DMS153 (cell line): ENCODE data around the gene ZNF407.

Experiments used
- DNase-seq: peaks from one replicate; lab custom pipeline; 2025; lab: John Stamatoyannopoulos, UW

ZNF407 gene

DNA sequence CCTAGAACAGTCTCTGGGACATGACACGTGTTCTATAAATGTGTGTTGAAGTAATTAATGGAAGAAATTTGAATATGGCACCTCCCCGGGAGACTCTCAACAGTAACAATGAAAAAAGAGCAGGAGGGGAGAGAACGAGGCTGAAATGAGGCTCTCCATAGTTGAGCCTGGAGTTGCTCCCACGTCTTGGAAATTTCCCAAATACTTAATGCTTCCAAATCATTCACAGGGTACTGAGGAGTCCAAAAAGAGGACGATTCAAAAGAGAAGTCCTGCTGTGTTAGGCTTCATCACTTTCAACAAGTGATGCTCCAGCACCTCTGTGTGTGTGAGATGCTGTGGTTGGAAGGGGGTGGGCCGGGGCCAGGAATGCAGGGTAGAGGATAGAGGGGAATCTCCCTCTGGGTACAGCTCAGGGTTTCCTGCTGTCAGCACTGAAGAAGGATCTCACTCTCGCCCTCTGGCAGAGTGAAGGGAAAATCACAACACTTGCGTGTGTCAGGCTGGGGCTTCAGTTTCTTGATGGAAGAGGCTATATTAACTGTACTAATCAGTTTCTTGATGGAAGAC, 18.1 kb upstream of the ZNF407 start:
- no peak for DNase-seq

DNA sequence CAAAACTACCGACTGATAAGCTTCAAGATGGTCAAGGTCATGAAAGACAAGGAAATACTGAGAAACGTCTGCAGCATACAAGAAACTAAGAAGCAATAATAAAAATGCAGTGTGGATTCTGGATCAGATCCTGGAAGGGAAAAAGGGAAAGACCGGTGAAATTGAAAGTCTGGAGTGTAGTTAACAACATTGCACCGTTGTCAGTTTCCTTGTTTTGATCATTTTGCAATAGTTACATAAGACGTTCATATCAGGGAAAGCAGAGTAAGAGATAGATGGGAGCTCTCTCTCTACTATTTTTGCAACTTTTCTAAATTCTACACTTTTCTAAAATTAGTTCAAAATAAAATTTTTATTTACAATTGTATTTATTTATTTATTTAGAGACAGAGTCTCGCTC, 15.0 kb upstream of the ZNF407 start:
- no peak for DNase-seq

- no peak for DNase-seq
Observed at GRCh38 chr18:74587441-74587840, 10.2 kb upstream of the ZNF407 start.

- no peak for DNase-seq
Observed at GRCh38 chr18:74589021-74589420, 8.6 kb upstream of the ZNF407 start.

GRCh38 chr18:74589811-74590210, 7.9 kb upstream of the ZNF407 start:
- DNase-seq, result no peak

DNA sequence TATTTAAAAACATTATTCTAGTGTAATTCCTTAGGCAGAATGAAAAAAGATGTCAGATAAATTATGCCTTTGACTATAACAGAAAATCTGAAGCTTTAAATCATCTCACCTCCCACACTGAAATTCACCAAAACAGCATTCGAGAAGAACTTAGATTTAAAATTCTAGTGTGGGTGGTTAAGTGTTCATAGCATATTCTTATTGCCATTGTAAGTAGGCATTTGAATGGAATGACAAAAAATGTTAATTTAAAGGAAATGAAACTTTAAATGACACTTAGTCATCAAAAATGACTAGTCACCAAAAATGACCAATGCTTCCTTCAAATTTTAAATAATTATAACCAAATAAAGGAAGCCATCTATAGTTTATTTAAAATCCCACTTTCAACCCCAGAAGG, 7.0 kb upstream of the ZNF407 start:
- DNase-seq, result no peak

- DNase-seq, result no peak
Observed at GRCh38 chr18:74595431-74595830, 2.2 kb upstream of the ZNF407 start.

DNA sequence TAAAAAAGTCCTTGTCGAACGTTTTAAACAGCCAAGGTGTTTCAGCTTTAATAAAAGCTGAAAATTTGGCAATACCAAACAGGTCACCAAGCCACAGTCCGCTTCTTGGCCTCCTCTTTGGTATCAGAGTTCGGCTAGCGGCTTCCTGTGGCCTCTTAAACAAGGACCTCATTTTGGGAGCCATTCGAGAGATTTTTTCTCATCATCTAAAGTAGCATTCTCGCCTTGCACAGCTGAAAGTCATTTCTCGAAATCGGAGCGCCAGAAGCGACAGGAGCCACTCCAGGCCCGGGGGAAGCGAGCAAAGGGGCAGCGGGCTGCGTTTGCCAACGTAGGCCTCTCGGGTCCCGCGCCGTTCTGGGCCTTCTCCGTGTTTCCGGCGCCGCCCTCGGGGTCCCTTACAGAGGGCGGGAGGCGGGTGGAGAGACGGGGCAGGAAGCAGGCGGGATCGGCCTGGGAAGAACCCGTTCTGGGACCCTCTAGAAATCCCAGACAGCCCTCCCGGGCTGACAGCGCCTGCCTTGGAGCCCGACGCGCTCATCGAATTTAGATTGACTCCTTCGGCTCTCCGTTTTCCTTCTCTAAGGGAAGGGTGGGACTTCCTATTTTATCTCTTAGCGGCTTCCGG, 522 bp upstream of the ZNF407 start:
- DNase-seq, result peak; percentile 73

- peak; percentile 24 for DNase-seq
Observed at GRCh38 chr18:74598350-74599001, 806 bp downstream of the ZNF407 start.

GRCh38 chr18:74604361-74604760, 6.7 kb downstream of the ZNF407 start:
- DNase-seq, result no peak

DNA sequence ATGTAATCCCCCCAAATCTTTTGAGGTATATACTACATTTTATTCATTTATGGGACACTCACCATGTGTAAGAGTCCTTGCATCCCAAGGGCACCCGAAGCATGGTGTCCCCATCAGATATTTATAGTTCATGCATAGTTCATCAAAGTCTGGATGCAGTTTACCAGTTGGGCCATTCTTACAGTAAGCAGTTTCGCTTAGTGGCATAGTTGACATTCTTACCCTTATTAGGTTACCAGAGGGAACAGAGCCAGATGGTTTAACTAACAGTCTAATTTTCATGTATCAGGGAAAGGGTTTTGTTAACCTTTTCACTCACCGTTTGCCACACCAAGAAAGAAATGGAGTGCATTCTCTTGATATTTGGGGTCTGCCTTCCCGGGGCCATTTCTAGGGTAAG, 7.1 kb downstream of the ZNF407 start:
- no peak for DNase-seq

DNA sequence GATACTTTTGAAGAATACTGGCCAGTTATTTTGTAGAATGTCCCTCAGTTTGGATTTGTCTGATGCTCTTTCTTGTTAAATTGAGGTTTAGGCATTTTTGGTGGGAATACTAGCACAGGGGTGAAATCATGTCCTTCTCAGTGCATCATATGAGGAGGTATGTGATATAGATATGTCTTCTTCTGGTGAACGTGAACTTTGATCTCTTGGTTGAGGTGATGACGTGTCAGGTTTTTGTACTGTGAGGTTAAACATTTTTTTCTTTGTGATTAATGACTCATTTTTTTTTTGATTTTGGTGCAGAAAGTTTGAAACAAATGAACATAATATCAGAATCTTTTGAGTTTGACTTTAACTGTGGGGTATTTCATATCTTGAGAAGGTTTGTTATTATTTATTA, 11.0 kb downstream of the ZNF407 start:
- DNase-seq, result no peak

DNA sequence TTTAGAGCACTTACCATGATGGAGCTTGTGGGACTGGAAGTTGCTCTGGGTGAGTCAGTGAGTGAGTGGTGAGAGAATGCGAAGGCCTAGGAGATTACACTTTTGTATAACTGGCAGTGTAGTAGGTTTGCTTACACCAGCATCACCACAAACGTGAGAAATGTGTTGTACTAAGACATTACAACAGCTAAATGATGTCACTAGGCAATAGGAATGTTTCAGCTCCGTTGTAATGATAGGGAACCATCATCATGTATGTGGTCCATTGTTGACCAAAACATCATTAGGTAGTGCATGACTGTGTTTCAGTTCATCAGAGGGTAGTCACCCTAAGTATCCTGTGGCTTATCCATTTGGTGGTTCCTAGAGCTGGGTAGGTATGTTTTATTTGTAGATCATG, 11.9 kb downstream of the ZNF407 start:
- no peak for DNase-seq

- no peak for DNase-seq
Observed at GRCh38 chr18:74610051-74610615, 12.5 kb downstream of the ZNF407 start.

DNA sequence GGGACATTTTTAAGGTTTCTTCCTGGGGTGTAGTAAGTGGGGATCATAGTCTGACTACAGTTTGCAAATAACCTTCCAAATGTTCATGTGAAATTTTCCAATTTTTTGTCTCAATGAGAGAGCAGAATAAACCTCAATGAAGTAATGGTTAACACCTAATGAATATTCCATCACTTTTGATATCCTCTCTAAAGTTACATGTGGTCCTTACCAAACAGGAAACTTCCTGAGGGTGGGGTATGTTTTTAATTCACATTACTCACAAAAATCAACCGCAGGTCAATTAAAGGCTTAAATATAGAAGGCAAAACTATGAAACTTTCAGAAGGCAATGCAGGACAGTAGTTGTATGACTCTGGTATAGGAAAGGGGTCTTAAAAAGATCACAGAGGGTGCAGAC, 13.2 kb downstream of the ZNF407 start:
- DNase-seq, result no peak

- DNase-seq, result no peak
Observed at GRCh38 chr18:74611765-74612164, 14.1 kb downstream of the ZNF407 start.

DNA sequence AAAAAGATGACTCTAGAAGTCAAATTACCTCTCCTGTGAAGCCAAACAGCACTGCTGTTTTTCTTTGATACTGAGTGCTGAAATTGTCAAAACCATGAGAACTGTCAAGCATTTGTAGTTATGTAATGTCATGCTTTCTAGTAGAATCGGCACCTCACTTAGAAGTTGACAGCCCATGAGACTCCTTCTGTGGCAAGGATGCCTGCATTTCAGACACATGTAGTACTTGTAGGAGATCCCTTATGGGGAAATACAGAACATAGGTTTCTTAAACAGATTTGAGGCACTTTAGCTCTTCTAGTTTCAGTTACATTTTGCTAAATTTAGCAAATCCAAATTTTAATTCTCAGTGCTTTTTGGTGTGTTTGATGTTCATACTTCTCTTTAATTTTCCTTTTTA, 15.7 kb downstream of the ZNF407 start:
- DNase-seq, result no peak

DNA sequence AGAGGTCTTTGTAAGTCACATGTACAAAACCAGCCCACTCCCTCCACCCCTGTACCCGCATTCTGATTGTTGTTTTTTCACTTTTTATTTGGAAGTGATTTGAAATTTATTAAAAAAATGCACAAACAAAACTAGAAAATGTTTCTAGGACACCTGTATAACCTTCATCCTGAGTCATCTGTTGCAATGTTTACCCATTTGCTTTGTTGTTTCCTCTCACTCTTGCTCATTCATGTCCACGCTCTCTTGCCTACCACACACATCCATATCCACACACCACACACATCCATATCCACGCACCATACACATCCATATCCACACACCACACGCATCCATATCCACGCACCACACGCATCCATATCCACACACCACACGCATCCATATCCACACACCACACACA, 18.8 kb downstream of the ZNF407 start:
- no peak for DNase-seq

DNA sequence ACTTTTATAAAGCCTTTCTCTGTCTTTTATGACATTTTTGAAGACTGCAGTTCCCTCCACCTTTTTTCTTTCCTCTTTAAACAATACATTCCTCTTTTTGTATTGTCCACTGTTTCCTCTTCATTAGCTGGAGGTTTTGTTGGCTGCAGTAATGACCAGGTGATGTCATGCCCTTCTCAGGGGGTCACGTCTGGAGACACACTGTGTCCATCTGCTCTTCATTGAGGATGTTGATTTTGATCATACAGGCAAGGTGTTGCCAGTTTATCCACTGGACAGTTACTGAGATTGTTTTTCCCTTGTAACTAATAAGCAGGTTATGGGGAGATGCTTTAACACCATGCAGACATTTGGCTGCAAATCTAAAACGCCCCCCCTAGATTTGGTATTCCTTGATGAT, 19.8 kb downstream of the ZNF407 start:
- no peak for DNase-seq

DNA sequence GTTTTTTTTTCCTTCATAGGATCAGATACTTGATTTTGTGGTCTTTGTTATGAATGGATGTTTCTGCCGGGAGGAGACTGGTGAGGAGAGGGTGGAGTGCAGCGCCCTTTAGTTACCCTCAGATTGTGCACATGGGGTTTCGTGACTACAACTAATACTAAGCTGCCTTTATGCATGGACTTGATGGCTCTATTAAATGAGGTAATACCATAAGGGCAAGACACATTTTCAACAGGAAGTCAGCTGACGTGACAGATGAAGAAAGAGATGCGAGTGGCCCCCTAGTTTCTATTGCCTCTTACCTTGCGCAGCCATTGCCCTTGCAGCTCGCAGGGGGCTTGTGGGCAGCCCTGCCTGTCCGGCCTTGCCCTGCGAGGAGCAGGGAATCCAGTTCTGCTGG, 24.4 kb downstream of the ZNF407 start:
- DNase-seq, result no peak

DNA sequence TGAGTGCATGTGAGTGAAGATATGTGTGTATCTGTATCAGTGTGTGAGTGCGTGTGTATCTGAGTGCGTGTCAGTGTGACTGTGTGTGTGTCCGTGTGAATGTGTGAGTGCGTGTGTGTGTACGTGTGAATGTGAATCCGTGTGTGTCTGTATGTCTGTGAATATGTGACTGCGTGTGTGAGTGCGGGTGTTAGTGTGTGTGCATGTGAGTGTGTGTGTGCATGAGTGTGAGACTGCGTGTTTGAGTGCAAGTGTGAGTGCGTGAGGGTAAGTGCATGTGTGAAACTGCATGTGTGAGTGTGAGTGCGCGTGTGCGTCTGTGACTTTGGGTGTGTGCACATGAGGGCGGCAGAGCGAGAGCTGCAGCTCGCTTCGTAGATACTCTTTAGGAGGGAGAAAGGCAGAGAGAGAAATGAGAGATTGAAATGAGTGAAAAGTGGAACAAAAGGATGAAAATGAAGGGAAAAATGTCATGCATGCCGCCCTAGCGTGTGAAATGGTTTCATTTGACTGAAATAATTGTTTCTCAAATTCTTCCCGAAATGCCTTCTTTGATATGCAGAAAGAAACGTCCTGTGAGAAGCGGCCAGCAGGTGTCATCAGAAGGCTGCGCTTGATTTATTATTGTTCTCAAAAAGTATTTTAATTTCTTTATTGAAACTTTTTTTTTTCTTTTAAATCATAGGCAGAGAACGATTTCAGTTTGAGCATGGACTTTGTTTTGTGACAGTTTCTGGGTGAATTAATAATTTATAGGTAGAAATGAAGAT, 25.6 kb downstream of the ZNF407 start:
- no peak for DNase-seq

DNA sequence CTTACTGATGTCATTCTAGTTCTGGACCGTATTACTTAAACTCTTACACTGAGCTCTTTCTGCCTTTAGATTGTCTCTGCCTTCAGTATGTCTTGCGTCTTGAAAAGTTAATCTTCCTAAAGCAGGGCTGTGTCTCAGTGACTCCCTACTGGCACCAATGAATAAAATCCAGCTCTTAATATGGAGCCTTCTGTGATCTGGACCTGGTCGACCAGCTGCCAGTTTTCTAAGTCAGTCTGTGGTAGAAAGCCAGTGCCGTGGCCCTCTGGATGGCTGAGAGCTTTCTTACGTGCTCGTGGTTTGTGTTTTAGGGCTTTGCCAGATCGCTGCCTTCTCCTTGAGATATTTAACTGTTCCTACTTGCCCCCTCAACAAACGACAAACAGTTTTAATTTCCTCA, 26.8 kb downstream of the ZNF407 start:
- DNase-seq, result no peak

GRCh38 chr18:74625157-74625556, 27.5 kb downstream of the ZNF407 start:
- no peak for DNase-seq
